ENCODE measurements around the gene GMEB2.
"Not testable (repeated sequence)": the region's sequence is repeated elsewhere in the genome, so short reads cannot be mapped to it uniquely, and the experiment has no call there.

GMEB2 gene

GRCh38 chr20:63657260-63657936 lies 30.5 kb upstream of the GMEB2 start:
- no peak for DNase-seq

- no peak for DNase-seq
These were observed 29.6 kb upstream of the GMEB2 start for GRCh38 chr20:63656451-63656850.

- no peak for DNase-seq
These were observed 28.3 kb upstream of the GMEB2 start for GRCh38 chr20:63655249-63655648.

- no peak for DNase-seq
These were observed 27.2 kb upstream of the GMEB2 start for GRCh38 chr20:63653974-63654668.

GRCh38 chr20:63653041-63653973 lies 26.4 kb upstream of the GMEB2 start, which contains the start of gene STMN3:
TSS of gene STMN3 (minus strand) at chr20:63653424. CDS start at chr20:63653345, 79 bp downstream.
- peak; percentile 92 for DNase-seq

- no peak for DNase-seq
These were observed 25.5 kb upstream of the GMEB2 start for GRCh38 chr20:63652192-63652980.

GRCh38 chr20:63651942-63652191 lies 25.0 kb upstream of the GMEB2 start:
- no peak for DNase-seq

GRCh38 chr20:63650486-63650885 lies 23.6 kb upstream of the GMEB2 start:
- not testable (repeated sequence) for DNase-seq

GRCh38 chr20:63648895-63649589 lies 22.1 kb upstream of the GMEB2 start:
- DNase-seq: no peak

GRCh38 chr20:63648190-63648589 lies 21.3 kb upstream of the GMEB2 start:
- DNase-seq: no peak

GRCh38 chr20:63645218-63645617 lies 18.3 kb upstream of the GMEB2 start:
- DNase-seq: no peak

- DNase-seq: no peak
These were observed 17.0 kb upstream of the GMEB2 start for GRCh38 chr20:63643946-63644345.

GRCh38 chr20:63643499-63643898 lies 16.6 kb upstream of the GMEB2 start:
- no peak for DNase-seq

- no peak for DNase-seq
These were observed 15.8 kb upstream of the GMEB2 start for GRCh38 chr20:63642527-63643247.

GRCh38 chr20:63641792-63642523 lies 15.1 kb upstream of the GMEB2 start:
- DNase-seq: peak; percentile 56

GRCh38 chr20:63641146-63641791 lies 14.4 kb upstream of the GMEB2 start:
- no peak for DNase-seq

GRCh38 chr20:63640686-63641085 lies 13.8 kb upstream of the GMEB2 start:
- DNase-seq: not testable (repeated sequence)

- no peak for DNase-seq
These were observed 13.2 kb upstream of the GMEB2 start for GRCh38 chr20:63640086-63640485.

- no peak for DNase-seq
These were observed 12.4 kb upstream of the GMEB2 start for GRCh38 chr20:63639093-63639975.

Measured in NCI-H187 treated with DMSO at 0.1 percent for 48 hours (cell line).